ENCODE data around the gene ADARB2.

ADARB2 gene

GRCh38 chr10:1724921-1725488 is 12.3 kb downstream of the ADARB2 start:
- no peaks in the 10 kb centered on the region for H3K4me1 Mint-ChIP-seq (ENCODE audit: low read depth)
- no peaks in the 10 kb centered on the region for H3K36me3 Mint-ChIP-seq (ENCODE audit: low read depth)
- peaks cover 44% of the 10 kb centered on the region for H3K27me3 Mint-ChIP-seq
- no peaks in the 10 kb centered on the region for H3K9me3 Mint-ChIP-seq
- no peak overlapping the region for H3K4me3 Mint-ChIP-seq
- no peak overlapping the region for H3K27ac Mint-ChIP-seq

GRCh38 chr10:1716839-1717238 is 20.5 kb downstream of the ADARB2 start:
- Mint-ChIP-seq H3K9me3 (no peaks in the 10 kb centered on the region), H3K27me3 (peaks cover 73% of the 10 kb centered on the region), H3K4me1 (ENCODE audit: low read depth) (peaks cover 4% of the 10 kb centered on the region), H3K36me3 (ENCODE audit: low read depth) (no peaks in the 10 kb centered on the region), H3K27ac (no peak overlapping the region), H3K4me3 (no peak overlapping the region)

GRCh38 chr10:1715821-1716220 is 21.5 kb downstream of the ADARB2 start:
- H3K9me3 Mint-ChIP-seq: no peaks in the 10 kb centered on the region
- no peaks in the 10 kb centered on the region for H3K36me3 Mint-ChIP-seq (ENCODE audit: low read depth)
- H3K4me1 Mint-ChIP-seq (ENCODE audit: low read depth): peaks cover 4% of the 10 kb centered on the region
- H3K27ac Mint-ChIP-seq: no peak overlapping the region
- no peak overlapping the region for H3K4me3 Mint-ChIP-seq
- H3K27me3 Mint-ChIP-seq: peaks cover 71% of the 10 kb centered on the region

GRCh38 chr10:1712944-1713671 is 24.2 kb downstream of the ADARB2 start:
- Mint-ChIP-seq H3K27me3 (peaks cover 73% of the 10 kb centered on the region), H3K36me3 (ENCODE audit: low read depth) (no peaks in the 10 kb centered on the region), H3K27ac (no peak overlapping the region), H3K4me1 (ENCODE audit: low read depth) (peaks cover 4% of the 10 kb centered on the region), H3K9me3 (no peaks in the 10 kb centered on the region), H3K4me3 (no peak overlapping the region)

- Mint-ChIP-seq H3K4me3 (no peak overlapping the region), H3K27ac (no peak overlapping the region), H3K9me3 (no peaks in the 10 kb centered on the region), H3K27me3 (peaks cover 71% of the 10 kb centered on the region), H3K4me1 (ENCODE audit: low read depth) (peaks cover 11% of the 10 kb centered on the region), H3K36me3 (ENCODE audit: low read depth) (no peaks in the 10 kb centered on the region)
Observed at GRCh38 chr10:1712314-1712713, 25.0 kb downstream of the ADARB2 start.

GRCh38 chr10:1709161-1709560 is 28.2 kb downstream of the ADARB2 start:
- Mint-ChIP-seq H3K4me3 (no peak overlapping the region), H3K36me3 (ENCODE audit: low read depth) (no peaks in the 10 kb centered on the region), H3K9me3 (peaks cover 3% of the 10 kb centered on the region), H3K27ac (no peak overlapping the region), H3K27me3 (peaks cover 53% of the 10 kb centered on the region), H3K4me1 (ENCODE audit: low read depth) (peaks cover 25% of the 10 kb centered on the region)

GRCh38 chr10:1708746-1709145 is 28.6 kb downstream of the ADARB2 start:
- Mint-ChIP-seq H3K4me1 (ENCODE audit: low read depth) (peaks cover 25% of the 10 kb centered on the region), H3K36me3 (ENCODE audit: low read depth) (no peaks in the 10 kb centered on the region), H3K4me3 (no peak overlapping the region), H3K27me3 (peaks cover 49% of the 10 kb centered on the region), H3K9me3 (peaks cover 3% of the 10 kb centered on the region), H3K27ac (no peak overlapping the region)

- Mint-ChIP-seq H3K4me3 (peak overlapping the region; percentile 14), H3K4me1 (ENCODE audit: low read depth) (peaks cover 25% of the 10 kb centered on the region), H3K27me3 (peaks cover 53% of the 10 kb centered on the region), H3K9me3 (peaks cover 3% of the 10 kb centered on the region), H3K27ac (peak overlapping the region; percentile 32), H3K36me3 (ENCODE audit: low read depth) (no peaks in the 10 kb centered on the region)
Observed at GRCh38 chr10:1706711-1707110, 30.6 kb downstream of the ADARB2 start.

GRCh38 chr10:1706256-1706655 is 31.1 kb downstream of the ADARB2 start:
- H3K4me3 Mint-ChIP-seq: no peak overlapping the region

GRCh38 chr10:1698185-1698584 is 39.1 kb downstream of the ADARB2 start:
- peaks cover 6% of the 10 kb centered on the region for H3K9me3 Mint-ChIP-seq
- H3K27ac Mint-ChIP-seq: no peak overlapping the region
- no peaks in the 10 kb centered on the region for H3K4me1 Mint-ChIP-seq (ENCODE audit: low read depth)
- H3K4me3 Mint-ChIP-seq: no peak overlapping the region
- peaks cover 37% of the 10 kb centered on the region for H3K27me3 Mint-ChIP-seq
- no peaks in the 10 kb centered on the region for H3K36me3 Mint-ChIP-seq (ENCODE audit: low read depth)

More at GRCh38 chr10:1706256-1706655, 31.1 kb downstream of the ADARB2 start:
- Mint-ChIP-seq H3K9me3 (peaks cover 3% of the 10 kb centered on the region), H3K27me3 (peaks cover 53% of the 10 kb centered on the region), H3K36me3 (ENCODE audit: low read depth) (no peaks in the 10 kb centered on the region), H3K4me1 (ENCODE audit: low read depth) (peaks cover 25% of the 10 kb centered on the region), H3K27ac (peak overlapping the region; percentile 32)

- Mint-ChIP-seq H3K4me3 (no peak overlapping the region), H3K27ac (no peak overlapping the region), H3K9me3 (peaks cover 6% of the 10 kb centered on the region), H3K4me1 (ENCODE audit: low read depth) (no peaks in the 10 kb centered on the region), H3K27me3 (peaks cover 37% of the 10 kb centered on the region), H3K36me3 (ENCODE audit: low read depth) (no peaks in the 10 kb centered on the region)
Observed at GRCh38 chr10:1696106-1696505, 41.2 kb downstream of the ADARB2 start.

GRCh38 chr10:1690086-1690485 is 47.2 kb downstream of the ADARB2 start:
- no peak overlapping the region for H3K4me3 Mint-ChIP-seq
- no peaks in the 10 kb centered on the region for H3K9me3 Mint-ChIP-seq
- no peaks in the 10 kb centered on the region for H3K36me3 Mint-ChIP-seq (ENCODE audit: low read depth)
- H3K27me3 Mint-ChIP-seq: peaks cover 56% of the 10 kb centered on the region
- H3K4me1 Mint-ChIP-seq (ENCODE audit: low read depth): no peaks in the 10 kb centered on the region
- no peak overlapping the region for H3K27ac Mint-ChIP-seq

GRCh38 chr10:1688531-1688930 is 48.8 kb downstream of the ADARB2 start:
- Mint-ChIP-seq H3K4me1 (ENCODE audit: low read depth) (no peaks in the 10 kb centered on the region), H3K27ac (no peak overlapping the region), H3K27me3 (peaks cover 51% of the 10 kb centered on the region), H3K4me3 (no peak overlapping the region), H3K9me3 (no peaks in the 10 kb centered on the region), H3K36me3 (ENCODE audit: low read depth) (no peaks in the 10 kb centered on the region)

GRCh38 chr10:1687623-1688150 is 49.6 kb downstream of the ADARB2 start:
- Mint-ChIP-seq H3K4me3 (no peak overlapping the region), H3K9me3 (no peaks in the 10 kb centered on the region), H3K36me3 (ENCODE audit: low read depth) (no peaks in the 10 kb centered on the region), H3K27ac (no peak overlapping the region), H3K27me3 (peaks cover 54% of the 10 kb centered on the region), H3K4me1 (ENCODE audit: low read depth) (no peaks in the 10 kb centered on the region)

- Mint-ChIP-seq H3K9me3 (no peaks in the 10 kb centered on the region), H3K4me1 (ENCODE audit: low read depth) (no peaks in the 10 kb centered on the region), H3K27ac (no peak overlapping the region), H3K36me3 (ENCODE audit: low read depth) (no peaks in the 10 kb centered on the region), H3K27me3 (peaks cover 53% of the 10 kb centered on the region), H3K4me3 (no peak overlapping the region)
Observed at GRCh38 chr10:1687190-1687589, 50.1 kb downstream of the ADARB2 start.

GRCh38 chr10:1686491-1686749 is 50.9 kb downstream of the ADARB2 start:
- H3K36me3 Mint-ChIP-seq (ENCODE audit: low read depth): no peaks in the 10 kb centered on the region
- H3K9me3 Mint-ChIP-seq: no peaks in the 10 kb centered on the region
- no peak overlapping the region for H3K4me3 Mint-ChIP-seq
- H3K27me3 Mint-ChIP-seq: peaks cover 46% of the 10 kb centered on the region
- no peaks in the 10 kb centered on the region for H3K4me1 Mint-ChIP-seq (ENCODE audit: low read depth)
- H3K27ac Mint-ChIP-seq: no peak overlapping the region
